ENCODE results near the gene KIR3DL2. TPM values are rescaled to one million over a fixed set of nuclear protein-coding genes. Genes with fewer than 3 reads are reported as not detected.
"Not testable (repeated sequence)": the region's sequence is repeated elsewhere in the genome, so short reads cannot be mapped to it uniquely, and the experiment has no call there.

The KIR3DL2 gene
- total RNA-seq, 1 donor from 2014 or later = 0.35 TPM

GRCh38 chr19:54889566-54889965 is 39.3 kb downstream of the KIR3DL2 start:
- intact Hi-C loops (cut with DNase I) = no loop called here
- DNase-seq (peak; percentile 25), ATAC-seq (no peak)

GRCh38 chr19:54893406-54893805 is 43.2 kb downstream of the KIR3DL2 start:
- Histone ChIP-seq H3K4me3 (no peak overlapping the region), H3K9me3 (no peaks in the 10 kb centered on the region), H3K27ac (no peak overlapping the region), H3K36me3 (no peaks in the 10 kb centered on the region), H3K27me3 (no peaks in the 10 kb centered on the region), H3K4me1 (no peaks in the 10 kb centered on the region)
- ATAC-seq (no peak), DNase-seq (peak; percentile 18)
- intact Hi-C loops (cut with DNase I) = no loop called here
- TF ChIP-seq CTCF (IDR thresholded peaks at IDR 0.05) = no peak

More at GRCh38 chr19:54889566-54889965, 39.3 kb downstream of the KIR3DL2 start:
- TF ChIP-seq CTCF (IDR thresholded peaks at IDR 0.05) = no peak
- no peak overlapping the region for H3K4me3 ChIP-seq
- H3K4me1 ChIP-seq = no peaks in the 10 kb centered on the region
- H3K27me3 ChIP-seq = peaks cover 3% of the 10 kb centered on the region
- H3K9me3 ChIP-seq = no peaks in the 10 kb centered on the region
- H3K36me3 ChIP-seq = no peaks in the 10 kb centered on the region
- no peak overlapping the region for H3K27ac ChIP-seq

GRCh38 chr19:54894106-54894505 is 43.9 kb downstream of the KIR3DL2 start:
- H3K4me1 ChIP-seq; H3K36me3 ChIP-seq; H3K27ac ChIP-seq; H3K9me3 ChIP-seq; ATAC-seq; intact Hi-C loops (cut with DNase I); H3K27me3 ChIP-seq; H3K4me3 ChIP-seq: not testable (repeated sequence)
- DNase-seq = peak; percentile 31

DNA sequence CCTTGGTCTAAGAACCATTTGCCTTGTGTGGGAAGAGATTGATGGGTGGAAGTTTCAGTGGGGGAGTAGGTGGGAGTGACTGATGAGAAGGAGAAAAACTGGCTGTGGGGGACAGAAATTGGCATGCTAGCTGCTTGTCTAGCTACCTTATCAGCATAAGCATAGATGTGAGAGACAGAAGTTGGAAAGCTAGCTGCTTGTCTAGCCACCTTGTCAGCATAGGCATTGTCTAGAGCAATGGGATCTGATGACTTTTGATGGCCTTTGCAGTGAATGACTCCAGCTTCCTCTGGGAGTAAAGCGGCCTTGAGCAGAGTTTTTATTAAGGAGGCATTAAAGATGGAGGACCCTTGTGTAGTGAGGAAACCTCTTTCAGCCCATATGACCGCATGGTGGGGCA is 45.8 kb downstream of the KIR3DL2 start:
- no peak for TF ChIP-seq CTCF (IDR thresholded peaks at IDR 0.05)
- ATAC-seq (no peak), DNase-seq (no peak)
- H3K9me3 ChIP-seq = no peaks in the 10 kb centered on the region
- no peaks in the 10 kb centered on the region for H3K4me1 ChIP-seq
- H3K27me3 ChIP-seq = no peaks in the 10 kb centered on the region
- no peak overlapping the region for H3K4me3 ChIP-seq
- H3K27ac ChIP-seq = no peak overlapping the region
- intact Hi-C loops (cut with DNase I) = no loop called here
- no peaks in the 10 kb centered on the region for H3K36me3 ChIP-seq

- peak; percentile 18 for DNase-seq
- H3K9me3 ChIP-seq = not testable (repeated sequence)
Observed at GRCh38 chr19:54898685-54899084, 48.4 kb downstream of the KIR3DL2 start.

GRCh38 chr19:54899646-54900045 is 49.4 kb downstream of the KIR3DL2 start:
- H3K9me3 ChIP-seq; H3K27me3 ChIP-seq; intact Hi-C loops (cut with DNase I); DNase-seq; H3K36me3 ChIP-seq; H3K4me1 ChIP-seq; ATAC-seq; H3K27ac ChIP-seq; H3K4me3 ChIP-seq: not testable (repeated sequence)

More at GRCh38 chr19:54898685-54899084, 48.4 kb downstream of the KIR3DL2 start:
- H3K4me3 ChIP-seq; H3K36me3 ChIP-seq; H3K27ac ChIP-seq; H3K27me3 ChIP-seq; H3K4me1 ChIP-seq; ATAC-seq; intact Hi-C loops (cut with DNase I): not testable (repeated sequence)

DNA sequence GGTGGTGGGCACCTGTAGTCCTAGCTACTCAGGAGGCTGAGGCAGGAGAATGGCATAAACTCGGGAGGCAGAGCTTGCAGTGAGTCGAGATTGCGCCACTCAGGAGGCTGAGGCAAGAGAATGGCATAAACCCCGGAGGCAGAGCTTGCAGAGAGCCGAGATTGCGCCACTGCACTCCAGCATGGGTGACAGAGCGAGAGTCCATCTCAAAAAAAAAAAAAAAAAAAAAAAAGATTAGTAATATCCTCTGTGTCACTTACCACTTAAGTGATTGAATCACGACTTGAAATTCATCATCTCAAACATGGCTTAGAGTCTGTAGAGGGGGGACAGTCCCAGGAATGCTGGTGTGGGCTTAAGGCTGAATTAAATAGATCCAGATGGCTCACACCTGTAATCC is 50.9 kb downstream of the KIR3DL2 start:
- intact Hi-C loops (cut with DNase I) = not testable (repeated sequence)
- DNase-seq = peak; percentile 81

DNA sequence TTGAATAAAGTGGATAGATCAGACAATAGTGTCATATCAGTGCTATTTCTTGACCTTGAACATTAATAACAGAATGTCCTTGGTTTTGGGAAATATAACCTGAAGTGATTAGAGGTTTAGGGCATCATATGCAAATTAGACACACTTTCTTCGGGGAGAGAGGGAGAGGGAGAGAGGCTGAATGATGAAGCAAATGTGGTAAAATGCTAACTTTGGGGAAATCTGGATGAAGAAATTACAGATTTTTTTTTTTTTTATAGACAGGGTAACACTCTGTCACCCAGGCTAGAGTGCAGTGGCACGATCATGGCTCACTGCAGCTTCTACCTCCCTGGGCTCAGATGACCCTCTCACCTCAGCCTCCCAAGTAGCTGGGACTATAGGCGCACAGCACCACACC is 51.8 kb downstream of the KIR3DL2 start:
- ATAC-seq (no peak), DNase-seq (no peak)
- intact Hi-C loops (cut with DNase I) = no loop called here
- no peaks in the 10 kb centered on the region for H3K36me3 ChIP-seq
- no peak for TF ChIP-seq CTCF (IDR thresholded peaks at IDR 0.05)
- H3K27ac ChIP-seq = no peak overlapping the region
- H3K9me3 ChIP-seq = no peaks in the 10 kb centered on the region
- H3K27me3 ChIP-seq = no peaks in the 10 kb centered on the region
- H3K4me1 ChIP-seq = no peaks in the 10 kb centered on the region
- no peak overlapping the region for H3K4me3 ChIP-seq

More for the DNA sequence above, 50.9 kb downstream of the KIR3DL2 start:
- H3K4me1 ChIP-seq, H3K36me3 ChIP-seq, H3K27me3 ChIP-seq, H3K27ac ChIP-seq, H3K9me3 ChIP-seq, H3K4me3 ChIP-seq: not testable (repeated sequence)
- peak; percentile 44 for ATAC-seq

Measured in upper lobe of right lung (tissue), 1 donor.